ENCODE results near the gene ZCCHC14.
A peak's percentile ranks its signal among the peaks of the same experiment; 100 is the strongest.
"Not testable (repeated sequence)": the region's sequence is repeated elsewhere in the genome, so short reads cannot be mapped to it uniquely, and the experiment has no call there.

Gene ZCCHC14

DNA sequence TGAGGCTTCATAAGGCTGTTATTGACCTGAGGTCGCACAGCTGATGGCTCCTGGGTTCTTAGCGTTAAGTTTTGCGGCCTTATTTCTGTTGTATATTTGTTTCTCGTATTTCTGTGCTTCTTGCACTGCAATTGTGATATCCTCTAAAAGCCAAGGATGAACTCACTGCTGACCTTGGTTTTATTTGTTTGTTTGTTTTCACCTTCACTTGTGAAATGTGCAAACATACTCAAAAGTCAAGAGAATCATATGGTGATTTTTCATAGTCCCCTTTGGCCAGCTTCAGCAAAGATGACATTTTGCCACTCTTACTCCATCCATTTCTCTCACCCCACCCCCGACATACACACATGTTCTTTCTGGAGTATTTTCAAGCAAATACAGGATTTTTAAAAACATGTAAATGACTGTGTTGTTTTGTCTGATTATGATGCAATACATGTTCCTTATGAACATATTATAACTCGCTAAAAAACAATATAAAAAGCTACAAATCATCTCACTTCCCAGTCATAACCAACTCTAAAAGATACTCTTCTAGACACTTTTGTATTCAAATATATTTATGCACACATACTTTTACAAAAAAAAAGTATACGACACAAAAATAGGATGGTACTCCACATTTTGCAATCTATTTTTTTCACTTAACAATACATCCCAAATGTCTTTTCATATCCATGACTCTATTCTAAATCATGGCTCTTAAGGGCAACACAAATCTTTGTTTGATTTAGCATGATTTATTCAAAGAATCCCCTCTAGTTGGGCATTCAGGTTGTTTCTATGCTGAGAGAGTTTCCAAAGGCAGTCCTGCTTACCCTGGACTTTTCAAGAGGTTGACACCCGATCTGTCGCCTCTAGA is 5.7 kb upstream of the ZCCHC14 start:
- no peak for DNase-seq (ENCODE audit: extremely low read depth, insufficient read length)
- H3K27me3 ChIP-seq (replicated peaks; ENCODE audit: control insufficient read depth, insufficient read depth, low read length): peaks cover 2% of the 10 kb centered on the region
- no peak overlapping the region for H3K4me3 ChIP-seq (replicated peaks; ENCODE audit: low read depth, low read length)
- H3K36me3 ChIP-seq (ENCODE audit: control insufficient read depth, insufficient read depth, low read length): no peaks in the 10 kb centered on the region
- no peak for TF ChIP-seq CTCF (IDR thresholded peaks at IDR 0.05; ENCODE audit: insufficient read depth, low read length, poor library complexity, severe bottlenecking)

GRCh38 chr16:87497767-87498290 is 5.0 kb upstream of the ZCCHC14 start:
- not testable (repeated sequence) for H3K27me3 ChIP-seq (replicated peaks; ENCODE audit: control insufficient read depth, insufficient read depth, low read length); H3K36me3 ChIP-seq (ENCODE audit: control insufficient read depth, insufficient read depth, low read length); H3K4me3 ChIP-seq (replicated peaks; ENCODE audit: low read depth, low read length); DNase-seq (ENCODE audit: extremely low read depth, insufficient read length)

GRCh38 chr16:87497023-87497766 is 4.4 kb upstream of the ZCCHC14 start:
- H3K27me3 ChIP-seq (replicated peaks; ENCODE audit: control insufficient read depth, insufficient read depth, low read length); H3K36me3 ChIP-seq (ENCODE audit: control insufficient read depth, insufficient read depth, low read length); DNase-seq (ENCODE audit: extremely low read depth, insufficient read length); H3K4me3 ChIP-seq (replicated peaks; ENCODE audit: low read depth, low read length): not testable (repeated sequence)

GRCh38 chr16:87496447-87496801 is 3.6 kb upstream of the ZCCHC14 start:
- no peak for TF ChIP-seq CTCF (IDR thresholded peaks at IDR 0.05; ENCODE audit: insufficient read depth, low read length, poor library complexity, severe bottlenecking)
- Histone ChIP-seq H3K36me3 (ENCODE audit: control insufficient read depth, insufficient read depth, low read length) (no peaks in the 10 kb centered on the region), H3K4me3 (replicated peaks; ENCODE audit: low read depth, low read length) (no peak overlapping the region), H3K27me3 (replicated peaks; ENCODE audit: control insufficient read depth, insufficient read depth, low read length) (peaks cover 2% of the 10 kb centered on the region)
- DNase-seq (ENCODE audit: extremely low read depth, insufficient read length): no peak

- no peak for DNase-seq (ENCODE audit: extremely low read depth, insufficient read length)
- peak; percentile 11 for TF ChIP-seq CTCF (IDR thresholded peaks at IDR 0.05; ENCODE audit: insufficient read depth, low read length, poor library complexity, severe bottlenecking)
- Histone ChIP-seq H3K27me3 (replicated peaks; ENCODE audit: control insufficient read depth, insufficient read depth, low read length) (peaks cover 2% of the 10 kb centered on the region), H3K4me3 (replicated peaks; ENCODE audit: low read depth, low read length) (no peak overlapping the region), H3K36me3 (ENCODE audit: control insufficient read depth, insufficient read depth, low read length) (no peaks in the 10 kb centered on the region)
Observed at GRCh38 chr16:87495578-87496446, 3.0 kb upstream of the ZCCHC14 start.

DNA sequence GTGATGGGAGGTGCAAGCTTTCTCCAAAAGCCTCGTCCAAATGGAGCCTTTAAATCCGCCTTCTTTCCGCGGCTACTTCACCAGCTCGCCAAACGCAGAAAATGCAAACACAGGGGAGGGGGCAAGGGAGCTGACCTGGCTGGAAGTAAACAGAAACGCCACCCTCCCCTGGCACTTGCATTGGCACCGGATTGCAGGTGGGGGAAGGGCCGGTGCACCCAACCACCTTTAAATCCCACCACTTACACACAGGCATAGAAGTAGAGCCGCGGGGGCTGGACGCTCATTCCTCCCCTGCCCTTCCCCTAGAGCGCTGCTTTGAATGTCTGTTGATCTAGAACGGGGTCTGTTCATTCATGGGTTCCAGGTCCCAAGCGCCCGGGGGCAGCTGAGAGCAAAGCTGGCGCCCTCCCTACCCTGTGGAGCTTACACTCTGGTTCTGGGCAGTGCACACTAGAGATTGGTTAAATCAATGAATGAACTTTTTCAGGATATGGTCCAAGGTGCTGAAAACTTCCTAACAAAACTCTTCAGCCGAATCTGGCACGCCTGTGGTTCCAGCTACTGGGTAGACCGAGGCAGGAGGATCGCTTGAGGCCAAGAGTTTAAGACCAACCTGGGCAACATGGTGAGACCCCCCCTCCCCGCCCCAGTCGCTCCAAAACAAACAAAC is 920 bp upstream of the ZCCHC14 start:
- no peak for DNase-seq (ENCODE audit: extremely low read depth, insufficient read length)
- Histone ChIP-seq H3K27me3 (replicated peaks; ENCODE audit: control insufficient read depth, insufficient read depth, low read length) (no peaks in the 10 kb centered on the region; the same call in 1 of the 2 replicates), H3K36me3 (ENCODE audit: control insufficient read depth, insufficient read depth, low read length) (no peaks in the 10 kb centered on the region), H3K4me3 (replicated peaks; ENCODE audit: low read depth, low read length) (no peak overlapping the region)
- TF ChIP-seq CTCF (IDR thresholded peaks at IDR 0.05; ENCODE audit: insufficient read depth, low read length, poor library complexity, severe bottlenecking): no peak

Measured in GM06990 (cell line).